ENCODE measurements around the gene TMPO. TPM values are rescaled to one million over a fixed set of nuclear protein-coding genes. Genes with fewer than 3 reads are reported as not detected.

The TMPO gene
- total and polyA plus RNA-seq, 2 of the 4 experiments (the other 2 are of a cell fraction) = 30.0 to 62.0 TPM

DNA sequence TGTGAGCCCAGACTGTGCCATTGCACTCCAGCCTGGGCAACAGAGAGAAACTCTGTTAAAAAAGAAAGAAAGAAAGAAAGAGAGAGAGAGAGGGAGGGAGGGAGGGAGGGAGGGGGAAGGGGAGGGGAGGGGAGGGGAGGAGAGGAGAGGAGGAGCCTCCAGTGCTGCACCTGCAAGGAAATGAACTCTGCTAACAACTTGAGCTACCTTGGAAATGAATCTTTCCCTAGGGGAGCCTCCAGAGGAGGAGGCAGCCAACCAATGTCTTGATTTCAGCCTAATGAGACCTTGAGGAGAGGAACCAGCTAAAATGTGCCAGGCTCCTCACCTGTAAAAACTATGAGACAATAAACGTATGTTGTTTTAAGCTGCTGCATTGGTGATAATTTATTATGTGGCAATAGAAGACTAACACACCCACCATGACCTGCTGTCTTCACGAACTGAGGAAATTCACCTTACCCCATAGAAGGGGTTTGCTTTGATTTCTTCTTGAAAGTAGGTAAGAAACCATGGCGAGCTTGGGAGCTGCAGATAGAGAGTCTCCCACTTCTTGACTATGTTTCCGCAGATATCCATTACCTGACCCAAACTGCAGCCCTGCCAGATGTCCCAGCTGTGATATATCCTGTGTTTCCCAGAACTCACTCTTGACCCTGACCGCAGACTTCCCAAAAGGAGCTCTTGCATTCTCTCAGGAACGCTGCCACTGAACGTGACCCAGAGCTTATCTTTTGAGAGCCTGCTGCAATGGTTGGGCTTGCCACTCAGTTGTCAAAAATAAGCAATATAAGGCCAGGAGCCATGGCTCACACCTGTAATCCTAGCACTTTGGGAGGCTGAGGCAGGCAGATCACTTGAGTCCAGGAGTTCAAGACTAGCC lies 31.5 kb upstream of the TMPO start (continued):
- no peak for TF ChIP-seq CTCF (conservative IDR thresholded peaks at IDR 0.05; ENCODE audit: low read depth, low read length)

DNA sequence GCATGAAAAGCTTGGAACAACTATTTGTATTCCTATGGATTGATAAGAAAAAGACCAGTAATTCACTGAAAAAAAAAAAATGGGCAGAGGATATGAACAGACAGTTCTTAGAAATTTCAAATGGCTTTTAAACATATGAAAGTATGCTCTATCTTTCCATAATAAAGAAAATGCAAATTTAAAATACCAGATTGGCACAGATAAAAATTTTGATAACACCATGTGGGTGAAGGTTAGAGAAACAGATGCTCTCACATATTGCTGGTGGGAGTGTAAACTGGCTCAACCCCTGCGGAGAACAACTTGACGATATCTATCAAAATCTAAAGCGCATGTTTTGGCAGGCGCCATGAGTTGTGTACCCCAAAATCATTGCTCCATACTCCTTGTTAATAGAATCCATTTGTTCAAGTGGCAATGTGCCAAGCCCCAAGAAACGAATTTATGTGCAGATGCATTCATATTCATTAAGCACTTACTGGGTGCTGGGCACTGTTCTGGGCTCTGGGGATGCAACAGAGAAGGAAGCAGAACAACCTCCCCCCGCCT lies 29.5 kb upstream of the TMPO start:
- no TSS peak for BruUV-seq (replicated peaks)
- TF ChIP-seq CEBPB (IDR thresholded peaks at IDR 0.05; ENCODE audit: low read depth, low read length) (no peak), NFE2L2 (IDR thresholded peaks at IDR 0.05; ENCODE audit: low read depth, low read length) (no peak), CHD1 (IDR thresholded peaks at IDR 0.05; ENCODE audit: low read depth, low read length) (no peak), RFX5 (IDR thresholded peaks at IDR 0.05; ENCODE audit: low read depth, low read length) (no peak), SMC3 (IDR thresholded peaks at IDR 0.05; ENCODE audit: low read depth, low read length) (no peak), POLR2A (IDR thresholded peaks at IDR 0.05; ENCODE audit: low read depth, low read length) (no peak), FOS (IDR thresholded peaks at IDR 0.05; ENCODE audit: low read depth, low read length) (no peak), MAFK (IDR thresholded peaks at IDR 0.05; ENCODE audit: low read depth, low read length) (no peak), MAZ (IDR thresholded peaks at IDR 0.05; ENCODE audit: borderline replicate concordance, low read depth, low read length) (no peak), RAD21 (IDR thresholded peaks at IDR 0.05; ENCODE audit: low read length) (no peak), RCOR1 (IDR thresholded peaks at IDR 0.05; ENCODE audit: insufficient replicate concordance, low read length) (no peak), MXI1 (IDR thresholded peaks at IDR 0.05; ENCODE audit: borderline replicate concordance, low read depth, low read length) (no peak)
- TF ChIP-seq, protein P1, sequence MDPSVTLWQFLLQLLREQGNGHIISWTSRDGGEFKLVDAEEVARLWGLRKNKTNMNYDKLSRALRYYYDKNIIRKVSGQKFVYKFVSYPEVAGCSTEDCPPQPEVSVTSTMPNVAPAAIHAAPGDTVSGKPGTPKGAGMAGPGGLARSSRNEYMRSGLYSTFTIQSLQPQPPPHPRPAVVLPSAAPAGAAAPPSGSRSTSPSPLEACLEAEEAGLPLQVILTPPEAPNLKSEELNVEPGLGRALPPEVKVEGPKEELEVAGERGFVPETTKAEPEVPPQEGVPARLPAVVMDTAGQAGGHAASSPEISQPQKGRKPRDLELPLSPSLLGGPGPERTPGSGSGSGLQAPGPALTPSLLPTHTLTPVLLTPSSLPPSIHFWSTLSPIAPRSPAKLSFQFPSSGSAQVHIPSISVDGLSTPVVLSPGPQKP (IDR thresholded peaks at IDR 0.05; ENCODE audit: borderline replicate concordance, low read depth, low read length) = no peak

More for the DNA sequence above, 29.5 kb upstream of the TMPO start:
- Histone ChIP-seq H2AFZ (replicated peaks; ENCODE audit: low read length, poor library complexity) (no peak overlapping the region), H4K8ac (ENCODE audit: low read depth in 2 of 2, low read length in 2 of 2) (no peak overlapping the region), H3K27me3 (ENCODE audit: control insufficient read depth, insufficient read depth, low read length) (no peaks in the 10 kb centered on the region), H3K14ac (replicated peaks; ENCODE audit: low read depth, low read length) (no peak overlapping the region), H4K20me1 (ENCODE audit: insufficient read depth, low read length) (no peaks in the 10 kb centered on the region), H3K56ac (ENCODE audit: extremely low read depth, insufficient read depth, low read length) (no peak overlapping the region), H3K36me3 (ENCODE audit: control insufficient read depth, insufficient read depth, low read length) (no peaks in the 10 kb centered on the region), H2BK5ac (ENCODE audit: low read depth, low read length, poor library complexity, severe bottlenecking) (no peak overlapping the region), H3K9me1 (ENCODE audit: insufficient read depth, low read length) (no peaks in the 10 kb centered on the region), H4K91ac (ENCODE audit: insufficient read depth, low read depth, low read length) (no peak overlapping the region), H3K9me3 (ENCODE audit: control insufficient read depth, insufficient read depth, low read length) (no peaks in the 10 kb centered on the region), H3K4me2 (ENCODE audit: low read depth, low read length) (no peak overlapping the region), H2BK15ac (ENCODE audit: low read depth, low read length) (no peak overlapping the region), H3K23ac (ENCODE audit: low read depth, low read length) (no peak overlapping the region), H3K4me3 (ENCODE audit: insufficient read depth, low read depth, low read length) (no peak overlapping the region), H2BK120ac (ENCODE audit: low read depth, low read length) (no peak overlapping the region), H3K79me1 (ENCODE audit: low read depth in 1 of 2, low read length in 2 of 2) (no peaks in the 10 kb centered on the region), H3K4ac (ENCODE audit: low read depth, low read length) (no peak overlapping the region), H2BK20ac (ENCODE audit: low read depth, low read length) (no peak overlapping the region), H4K5ac (ENCODE audit: low read depth, low read length) (no peak overlapping the region), H2AK5ac (ENCODE audit: low read depth, low read length) (no peak overlapping the region), H2AK9ac (replicated peaks; ENCODE audit: low read depth, low read length, poor library complexity) (no peak overlapping the region), H3K9ac (ENCODE audit: low read depth, low read length) (no peak overlapping the region), H3K18ac (ENCODE audit: low read depth, low read length) (no peak overlapping the region), H3K4me1 (ENCODE audit: control insufficient read depth, insufficient read depth, low read length) (no peaks in the 10 kb centered on the region), H3K27ac (ENCODE audit: insufficient read depth, low read length) (no peak overlapping the region)
- ChIA-PET CTCF (no interaction called here), POLR2A (ENCODE audit: unreplicated experiment) (no interaction called here)
- no peak for DNase-seq
- dilution Hi-C loops (cut with HindIII; ENCODE audit: low sequenced_read_pairs, unreplicated experiment) = no loop called here
- ATAC-seq (ENCODE audit: low read depth) = no peak
- WGBS, 2 experiments (ENCODE audit: extremely low coverage in 2 of 2, insufficient read length in 1 of 2) = no CpG with 5 or more reads among the region's 6 CpGs
- in situ Hi-C loops (cut with MboI; ENCODE audit: low sequenced_read_pairs) = no loop called here
- intact Hi-C loops (cut with micrococcal nuclease) = no loop called here
